Aorta (tissue), 4 donors: Measurements from ENCODE around the gene ALOX12. TPM values are rescaled to one million over a fixed set of nuclear protein-coding genes. Genes with fewer than 3 reads are reported as not detected.

Source experiments
- polyA plus RNA-seq, 2 donors: library from polyadenylated mRNA; stranded (reverse); fragments of 200-250 nt; gene quantifications; one replicate each; pipeline ENCODE4 v1.2.3, GENCODE V29; 2013
- total RNA-seq, 2 donors: library from RNA; stranded (reverse); fragmentation: NEBNext Ultra II Directional; extraction: Animal tissue kit (Norgen Biotek cat#: 25700); gene quantifications; one replicate each; pipeline ENCODE4 v1.2.1, GENCODE V29; 2021
- donor health status: healthy with polysubstance abuse.
- donor health status: Bipolar disorder and iron deficiency.
- donor health status: DM: no; HTN: no; CAD: no.
- donor health status: DM: yes; HTN: yes; CAD: no.

Gene ALOX12
- total and polyA plus RNA-seq, 4 donors = not detected

Other genes starting within 250 kb of the ALOX12 start
- 100 to 1,000 TPM in 1 of 2 donors, 10 to 100 TPM in 1; 74.8 to 108 TPM for gene XAF1, start 240.0 kb upstream of the ALOX12 start, total RNA-seq
- gene XAF1, start 240.0 kb upstream of the ALOX12 start, polyA plus RNA-seq = 10 to 100 TPM in 1 of 2 donors, 1 to 10 TPM in 1; 4.5 to 56.8 TPM
- 1 to 10 TPM in 1 of 2 donors, under 1 TPM in 1; 0.26 to 2.0 TPM for gene FBXO39, start 219.8 kb upstream of the ALOX12 start, total RNA-seq
- gene FBXO39, start 219.8 kb upstream of the ALOX12 start, polyA plus RNA-seq = under 1 TPM in 1 of 2 donors, not detected in 1; 0.26 TPM
- gene TEKT1, start 164.3 kb upstream of the ALOX12 start, total RNA-seq = not detected
- gene TEKT1, start 164.3 kb upstream of the ALOX12 start, polyA plus RNA-seq = not detected
- 100 to 1,000 TPM; 157 to 163 TPM for gene RNASEK, start 16.6 kb downstream of the ALOX12 start, total RNA-seq
- 100 to 1,000 TPM; 390 to 401 TPM for gene RNASEK, start 16.6 kb downstream of the ALOX12 start, polyA plus RNA-seq
- 10 to 100 TPM; 16.4 to 31.4 TPM for gene BCL6B, start 27.0 kb downstream of the ALOX12 start, total RNA-seq
- 1 to 10 TPM in 1 of 2 donors, under 1 TPM in 1; 0.63 to 1.3 TPM for gene BCL6B, start 27.0 kb downstream of the ALOX12 start, polyA plus RNA-seq
- 1 to 10 TPM; 1.3 to 2.5 TPM for gene SLC16A13, start 40.0 kb downstream of the ALOX12 start, total RNA-seq
- gene SLC16A13, start 40.0 kb downstream of the ALOX12 start, polyA plus RNA-seq = 1 to 10 TPM in 1 of 2 donors, not detected in 1; 1.0 TPM
- gene SLC16A11, start 48.0 kb downstream of the ALOX12 start, total RNA-seq = 1 to 10 TPM in 1 of 2 donors, under 1 TPM in 1; 0.26 to 1.3 TPM
- gene SLC16A11, start 48.0 kb downstream of the ALOX12 start, polyA plus RNA-seq = not detected
- gene CLEC10A, start 84.2 kb downstream of the ALOX12 start, total RNA-seq = 10 to 100 TPM in 1 of 2 donors, 1 to 10 TPM in 1; 7.7 to 29.1 TPM
- gene CLEC10A, start 84.2 kb downstream of the ALOX12 start, polyA plus RNA-seq = 1 to 10 TPM; 1.9 to 2.4 TPM
- 1 to 10 TPM in 1 of 2 donors, under 1 TPM in 1; 0.75 to 1.6 TPM for gene ASGR2, start 118.8 kb downstream of the ALOX12 start, total RNA-seq
- under 1 TPM in 1 of 2 donors, not detected in 1; 0.15 TPM for gene ASGR2, start 118.8 kb downstream of the ALOX12 start, polyA plus RNA-seq
- 1 to 10 TPM; 2.6 to 3.9 TPM for gene ASGR1, start 183.3 kb downstream of the ALOX12 start, total RNA-seq
- 1 to 10 TPM; 2.0 to 5.4 TPM for gene ASGR1, start 183.3 kb downstream of the ALOX12 start, polyA plus RNA-seq
- 10 to 100 TPM; 23.3 to 54.7 TPM for gene DLG4, start 223.8 kb downstream of the ALOX12 start, total RNA-seq
- gene DLG4, start 223.8 kb downstream of the ALOX12 start, polyA plus RNA-seq = 10 to 100 TPM in 1 of 2 donors, 1 to 10 TPM in 1; 6.6 to 15.4 TPM
- gene ACADVL, start 223.9 kb downstream of the ALOX12 start, total RNA-seq = 100 to 1,000 TPM; 387 to 486 TPM
- 1,000 to 10,000 TPM in 1 of 2 donors, 100 to 1,000 TPM in 1; 159 to 1,724 TPM for gene ACADVL, start 223.9 kb downstream of the ALOX12 start, polyA plus RNA-seq
- gene DVL2, start 238.5 kb downstream of the ALOX12 start, total RNA-seq = 10 to 100 TPM; 25.2 to 45.6 TPM
- 10 to 100 TPM; 10.0 to 25.0 TPM for gene DVL2, start 238.5 kb downstream of the ALOX12 start, polyA plus RNA-seq
- gene PHF23, start 243.4 kb downstream of the ALOX12 start, total RNA-seq = 10 to 100 TPM; 24.4 to 30.8 TPM
- 10 to 100 TPM; 19.2 to 28.4 TPM for gene PHF23, start 243.4 kb downstream of the ALOX12 start, polyA plus RNA-seq
- 100 to 1,000 TPM; 405 to 430 TPM for gene GABARAP, start 246.4 kb downstream of the ALOX12 start, total RNA-seq
- 100 to 1,000 TPM; 801 to 895 TPM for gene GABARAP, start 246.4 kb downstream of the ALOX12 start, polyA plus RNA-seq